ENCODE measurements around the gene TRAP1.
A peak's percentile ranks its signal among the peaks of the same experiment; 100 is the strongest.

The TRAP1 gene

DNA sequence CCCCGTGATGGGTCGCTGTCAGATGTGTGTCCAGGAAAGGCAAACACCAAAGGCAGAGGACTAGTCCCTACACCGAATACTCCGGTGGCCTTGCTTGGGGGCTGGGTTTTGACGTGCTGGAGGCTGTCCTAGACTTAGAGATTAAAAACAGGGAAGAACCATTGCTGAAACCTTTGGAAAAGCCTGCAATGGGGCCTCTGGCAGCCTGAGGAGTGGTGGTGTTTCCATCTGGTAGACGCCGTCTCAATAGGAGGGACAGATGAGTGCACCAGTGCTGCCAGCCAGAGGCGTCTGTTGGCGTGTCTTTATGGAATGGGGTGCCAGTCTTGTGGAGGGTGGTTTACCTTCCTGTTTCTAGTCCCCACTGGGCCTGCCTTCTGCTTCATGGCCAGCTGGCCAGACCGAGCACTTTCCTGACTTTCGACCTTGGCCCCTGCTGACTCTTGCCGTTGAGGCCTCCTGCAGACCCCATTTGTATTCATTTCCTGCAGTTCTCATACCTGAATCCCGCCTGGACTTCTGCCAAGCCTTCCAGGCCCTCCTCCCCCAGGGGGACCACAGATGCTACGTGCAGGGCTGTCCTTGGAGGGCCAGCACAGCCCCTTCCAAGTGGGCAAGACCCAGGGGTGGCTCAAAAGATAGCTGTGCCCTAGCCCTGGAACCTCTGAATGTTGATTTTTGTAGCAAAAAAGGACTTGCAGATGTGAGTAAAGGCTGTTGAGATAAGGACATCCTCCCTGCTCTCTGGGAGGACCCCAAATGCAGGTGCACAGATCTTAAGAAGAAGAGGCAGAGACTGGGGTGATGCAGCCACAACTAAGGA is 64.7 kb downstream of the TRAP1 start:
- peak; percentile 71 for DNase-seq (ENCODE audit: low spot score)
- Histone ChIP-seq H3K4me3 (no peak overlapping the region), H3K27ac (no peak overlapping the region)
- TF ChIP-seq, protein P1, sequence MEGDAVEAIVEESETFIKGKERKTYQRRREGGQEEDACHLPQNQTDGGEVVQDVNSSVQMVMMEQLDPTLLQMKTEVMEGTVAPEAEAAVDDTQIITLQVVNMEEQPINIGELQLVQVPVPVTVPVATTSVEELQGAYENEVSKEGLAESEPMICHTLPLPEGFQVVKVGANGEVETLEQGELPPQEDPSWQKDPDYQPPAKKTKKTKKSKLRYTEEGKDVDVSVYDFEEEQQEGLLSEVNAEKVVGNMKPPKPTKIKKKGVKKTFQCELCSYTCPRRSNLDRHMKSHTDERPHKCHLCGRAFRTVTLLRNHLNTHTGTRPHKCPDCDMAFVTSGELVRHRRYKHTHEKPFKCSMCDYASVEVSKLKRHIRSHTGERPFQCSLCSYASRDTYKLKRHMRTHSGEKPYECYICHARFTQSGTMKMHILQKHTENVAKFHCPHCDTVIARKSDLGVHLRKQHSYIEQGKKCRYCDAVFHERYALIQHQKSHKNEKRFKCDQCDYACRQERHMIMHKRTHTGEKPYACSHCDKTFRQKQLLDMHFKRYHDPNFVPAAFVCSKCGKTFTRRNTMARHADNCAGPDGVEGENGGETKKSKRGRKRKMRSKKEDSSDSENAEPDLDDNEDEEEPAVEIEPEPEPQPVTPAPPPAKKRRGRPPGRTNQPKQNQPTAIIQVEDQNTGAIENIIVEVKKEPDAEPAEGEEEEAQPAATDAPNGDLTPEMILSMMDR (IDR thresholded peaks at IDR 0.05): no peak

DNA sequence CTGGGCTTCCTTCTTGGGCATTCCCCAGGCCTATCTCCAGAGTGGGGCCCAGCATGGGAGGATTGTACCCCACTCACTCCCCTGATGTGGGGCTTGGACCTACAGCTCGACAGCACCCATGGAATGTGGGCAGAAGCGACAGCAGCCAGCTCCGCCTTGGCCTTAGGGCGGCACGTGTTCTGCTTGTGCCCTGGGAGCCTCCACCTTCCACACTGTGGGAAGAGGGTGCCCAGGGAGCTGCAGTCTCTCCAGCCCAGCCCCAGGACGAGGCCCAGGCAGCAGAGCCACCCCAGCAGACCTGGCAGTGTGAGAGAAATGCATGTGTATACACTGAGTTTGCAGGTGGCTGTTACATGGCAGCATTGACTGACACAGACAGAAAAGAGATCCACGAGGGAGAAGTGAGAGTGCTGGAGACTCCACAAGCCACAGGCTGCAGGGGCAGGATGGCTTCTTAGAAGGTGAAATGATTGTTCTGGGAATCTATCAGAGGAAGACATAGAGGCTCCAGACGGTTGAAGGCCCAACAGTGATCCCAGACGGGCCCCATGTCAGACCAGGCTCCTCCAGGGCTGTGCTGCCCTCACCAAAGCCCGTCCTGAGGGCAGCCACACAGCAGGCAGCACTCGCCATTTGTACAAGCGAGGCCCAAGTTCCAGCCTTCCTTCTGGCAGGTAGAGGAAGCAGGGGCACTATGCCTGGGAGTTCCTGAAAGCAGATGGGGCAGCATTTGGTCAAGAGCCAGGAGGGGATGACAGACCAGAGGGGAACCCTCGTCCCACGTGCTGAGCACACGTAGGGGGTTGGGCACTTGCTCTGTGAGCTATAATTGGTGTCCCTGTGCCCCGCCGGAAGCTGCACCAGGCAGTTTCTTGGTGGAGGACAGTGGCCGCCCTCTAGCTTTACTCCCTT is 65.6 kb downstream of the TRAP1 start:
- peak; percentile 66 for DNase-seq (ENCODE audit: low spot score)
- no peak overlapping the region for H3K27ac ChIP-seq
- TF ChIP-seq, protein P1 (IDR thresholded peaks at IDR 0.05): no peak

DNA sequence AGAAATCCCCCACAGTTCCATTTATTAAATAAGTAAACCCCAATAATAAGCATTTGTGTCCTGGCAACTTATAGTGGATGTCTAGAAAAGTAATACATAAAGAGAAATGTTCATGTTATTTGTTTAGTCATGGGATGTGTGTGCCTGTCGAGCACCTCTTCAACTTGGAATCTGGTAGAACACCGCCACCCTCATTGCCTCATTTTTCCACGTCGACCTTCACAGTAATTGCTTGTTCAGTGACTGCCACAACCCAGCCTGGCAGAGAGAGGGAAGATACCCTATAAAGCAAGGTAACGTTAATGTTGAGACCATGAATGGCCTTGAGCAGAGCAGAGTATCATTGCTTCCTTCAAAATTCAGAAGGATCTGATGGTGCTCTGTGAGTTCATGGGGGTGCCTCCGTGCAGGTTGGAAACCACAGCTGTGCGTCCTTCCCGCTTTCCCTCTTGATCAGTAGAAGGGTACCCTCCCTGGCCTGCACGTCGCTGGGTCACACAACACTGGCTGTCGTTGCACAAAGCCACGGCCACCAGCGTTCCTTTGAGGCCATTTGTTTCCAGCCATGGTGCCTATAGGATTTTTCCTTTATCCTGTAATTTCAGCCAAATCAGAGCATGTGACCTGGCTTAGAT is 66.6 kb downstream of the TRAP1 start:
- Histone ChIP-seq H3K4me3 (no peak overlapping the region), H3K27ac (no peak overlapping the region)
- peak; percentile 36 for DNase-seq (ENCODE audit: low spot score)
- TF ChIP-seq, protein P1 (IDR thresholded peaks at IDR 0.05): no peak

More for the DNA sequence above, 65.6 kb downstream of the TRAP1 start:
- H3K4me3 ChIP-seq: no peak overlapping the region

DNA sequence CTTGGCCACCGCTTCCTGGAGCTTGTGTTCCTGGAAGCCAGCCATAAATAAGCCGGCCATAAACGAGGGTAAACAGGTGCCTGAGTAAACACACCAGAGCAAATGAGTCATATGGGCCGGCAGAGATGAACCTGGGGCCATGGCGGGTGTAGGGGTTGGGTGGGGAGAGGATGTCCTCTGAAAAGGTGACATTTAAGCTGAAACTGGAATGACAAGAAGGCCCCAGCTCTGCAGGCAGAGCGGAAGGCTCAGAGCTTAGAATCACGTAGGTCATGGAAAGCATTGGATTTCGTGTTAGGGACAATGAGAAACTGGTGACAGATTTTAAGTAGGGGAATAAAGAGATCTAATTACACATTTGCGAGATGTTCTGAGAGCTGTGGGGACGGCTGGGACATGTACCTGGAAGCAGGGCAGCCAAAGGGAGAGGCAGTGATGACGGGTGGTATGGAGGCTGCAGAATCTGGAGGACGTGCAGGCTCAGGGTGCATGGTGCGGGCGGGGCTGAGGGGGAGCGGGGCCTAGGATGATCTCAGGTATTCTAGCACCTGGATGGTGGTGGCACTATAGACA is 70.9 kb downstream of the TRAP1 start:
- DNase-seq (ENCODE audit: low spot score): peak; percentile 55
- no peak overlapping the region for H3K27ac ChIP-seq
- TF ChIP-seq, protein P1 (IDR thresholded peaks at IDR 0.05): no peak
- H3K4me3 ChIP-seq: no peak overlapping the region

DNA sequence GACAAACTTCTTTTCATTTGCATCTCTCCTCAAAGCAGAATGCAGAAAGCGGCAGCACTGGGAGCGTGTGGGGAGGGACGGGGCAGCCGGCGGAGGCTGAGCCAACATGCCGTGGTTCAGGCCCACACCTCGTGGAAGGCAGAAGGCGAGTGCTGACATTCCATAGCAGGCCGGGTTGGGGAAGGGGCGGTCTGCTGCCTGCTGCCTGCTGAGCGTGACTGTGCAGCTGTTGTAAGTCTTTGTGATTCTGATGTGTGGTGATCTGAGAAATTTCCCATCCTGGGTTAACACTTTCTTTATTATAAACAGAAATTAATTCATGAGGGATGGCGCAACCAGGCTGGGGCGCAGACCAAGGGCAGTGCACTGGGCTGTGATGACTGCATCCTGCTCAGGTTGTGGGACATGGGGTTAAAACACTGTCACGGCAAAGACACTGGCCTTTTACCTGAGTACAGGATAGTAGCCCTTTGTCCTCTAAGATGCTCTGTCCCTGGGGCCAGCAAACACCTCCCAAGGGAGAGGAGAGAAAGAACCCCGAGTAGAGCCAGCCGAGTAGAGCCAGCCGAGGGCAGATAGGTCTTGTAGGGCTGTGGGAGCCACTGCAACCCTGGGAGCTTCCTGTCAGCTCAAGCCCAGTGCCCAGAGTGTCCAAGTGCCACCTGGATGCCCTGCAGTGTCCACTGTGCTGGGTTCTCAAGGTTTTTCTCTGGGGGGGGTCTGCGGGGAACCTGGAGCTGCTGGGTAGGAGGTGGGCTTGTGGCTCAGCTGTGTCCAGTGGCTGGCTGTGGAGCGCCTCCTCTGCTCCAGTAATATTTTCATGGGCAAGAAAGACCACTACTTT is 71.6 kb downstream of the TRAP1 start:
- peak; percentile 41 for DNase-seq (ENCODE audit: low spot score)
- no peak overlapping the region for H3K27ac ChIP-seq

More for the DNA sequence above, 71.6 kb downstream of the TRAP1 start:
- TF ChIP-seq, protein P1 (IDR thresholded peaks at IDR 0.05): no peak
- no peak overlapping the region for H3K4me3 ChIP-seq
